ENCODE data around the gene CDC5L.
"Not testable (repeated sequence)": the region's sequence is repeated elsewhere in the genome, so short reads cannot be mapped to it uniquely, and the experiment has no call there.

Gene CDC5L

DNA sequence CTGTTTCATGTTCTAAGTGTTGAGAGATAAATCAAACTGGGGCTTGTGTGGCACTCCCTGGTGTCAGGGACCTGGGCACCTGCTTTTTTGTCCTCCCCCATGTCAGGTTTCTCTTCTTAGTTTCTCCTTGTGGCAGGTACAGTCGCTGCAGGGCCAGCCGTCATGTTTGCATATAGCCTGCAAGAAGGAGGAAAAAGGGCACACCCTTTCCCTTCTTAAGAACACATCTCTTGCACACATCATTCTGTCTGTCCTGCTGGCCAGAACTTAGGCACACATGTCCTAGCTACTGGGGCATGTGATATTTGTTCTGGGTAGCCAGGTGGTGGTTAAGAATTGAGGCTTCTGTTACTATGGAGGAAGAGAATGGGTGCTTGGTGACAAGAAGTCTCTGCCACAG is 27.9 kb downstream of the CDC5L start:
- DNase-seq (ENCODE audit: low spot score) = no peak

- DNase-seq (ENCODE audit: low spot score) = peak; percentile 46
These were observed 28.5 kb downstream of the CDC5L start for GRCh38 chr6:44415873-44416502.

- no peak for DNase-seq (ENCODE audit: low spot score)
These were observed 35.0 kb downstream of the CDC5L start for GRCh38 chr6:44422531-44422930.

DNA sequence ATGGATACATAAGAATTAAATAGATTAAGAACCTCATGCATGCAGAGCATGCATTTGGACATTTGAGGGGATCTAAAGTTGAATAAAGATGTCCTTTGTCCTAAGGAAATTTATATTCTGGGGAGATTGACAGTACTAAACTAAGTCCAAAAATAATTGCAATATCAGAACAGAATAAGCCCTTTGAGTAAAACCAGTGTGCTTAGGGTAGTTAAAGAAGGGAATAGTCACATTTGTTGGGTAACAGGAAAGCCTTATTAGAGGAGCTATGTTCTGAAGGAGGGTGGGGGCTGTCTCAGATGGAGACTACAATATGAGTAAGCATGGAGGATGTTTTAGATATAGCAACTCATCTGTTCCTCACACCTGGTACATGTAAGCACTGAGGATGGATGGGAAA is 35.8 kb downstream of the CDC5L start:
- DNase-seq (ENCODE audit: low spot score) = no peak

- DNase-seq (ENCODE audit: low spot score) = no peak
These were observed 38.4 kb downstream of the CDC5L start for GRCh38 chr6:44425951-44426350.

- peak; percentile 65 for DNase-seq (ENCODE audit: low spot score)
These were observed 41.2 kb downstream of the CDC5L start for GRCh38 chr6:44428682-44429081.

GRCh38 chr6:44430326-44430725 is 42.8 kb downstream of the CDC5L start:
- DNase-seq (ENCODE audit: low spot score) = peak; percentile 23

GRCh38 chr6:44431118-44431725 is 43.7 kb downstream of the CDC5L start:
- peak; percentile 71 for DNase-seq (ENCODE audit: low spot score)

DNA sequence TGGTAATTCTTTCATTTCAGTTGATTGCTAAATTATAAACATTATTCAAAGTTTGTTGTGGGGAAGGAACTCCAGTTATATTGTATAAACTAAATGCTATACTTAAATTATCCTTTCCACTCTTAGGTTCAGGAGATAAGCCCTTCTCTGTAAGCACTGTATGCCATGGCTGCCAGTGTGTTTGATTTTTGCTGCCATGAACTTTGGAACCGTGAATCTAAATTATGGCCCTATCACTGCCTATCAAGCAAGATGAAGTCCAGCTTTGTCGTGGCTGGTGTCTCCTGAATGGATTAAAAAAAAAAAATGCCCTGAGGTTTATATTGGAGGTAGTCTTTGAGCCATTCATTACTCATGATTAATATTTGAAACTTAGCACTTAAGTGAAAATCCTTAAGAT is 44.7 kb downstream of the CDC5L start:
- no peak for DNase-seq (ENCODE audit: low spot score)

GRCh38 chr6:44432726-44433125 is 45.2 kb downstream of the CDC5L start:
- DNase-seq (ENCODE audit: low spot score) = no peak

- no peak for DNase-seq (ENCODE audit: low spot score)
These were observed 48.0 kb downstream of the CDC5L start for GRCh38 chr6:44435500-44435899.

GRCh38 chr6:44438827-44439226 is 51.3 kb downstream of the CDC5L start:
- no peak for DNase-seq (ENCODE audit: low spot score)

GRCh38 chr6:44439270-44440045 is 52.0 kb downstream of the CDC5L start:
- DNase-seq (ENCODE audit: low spot score) = peak; percentile 59

DNA sequence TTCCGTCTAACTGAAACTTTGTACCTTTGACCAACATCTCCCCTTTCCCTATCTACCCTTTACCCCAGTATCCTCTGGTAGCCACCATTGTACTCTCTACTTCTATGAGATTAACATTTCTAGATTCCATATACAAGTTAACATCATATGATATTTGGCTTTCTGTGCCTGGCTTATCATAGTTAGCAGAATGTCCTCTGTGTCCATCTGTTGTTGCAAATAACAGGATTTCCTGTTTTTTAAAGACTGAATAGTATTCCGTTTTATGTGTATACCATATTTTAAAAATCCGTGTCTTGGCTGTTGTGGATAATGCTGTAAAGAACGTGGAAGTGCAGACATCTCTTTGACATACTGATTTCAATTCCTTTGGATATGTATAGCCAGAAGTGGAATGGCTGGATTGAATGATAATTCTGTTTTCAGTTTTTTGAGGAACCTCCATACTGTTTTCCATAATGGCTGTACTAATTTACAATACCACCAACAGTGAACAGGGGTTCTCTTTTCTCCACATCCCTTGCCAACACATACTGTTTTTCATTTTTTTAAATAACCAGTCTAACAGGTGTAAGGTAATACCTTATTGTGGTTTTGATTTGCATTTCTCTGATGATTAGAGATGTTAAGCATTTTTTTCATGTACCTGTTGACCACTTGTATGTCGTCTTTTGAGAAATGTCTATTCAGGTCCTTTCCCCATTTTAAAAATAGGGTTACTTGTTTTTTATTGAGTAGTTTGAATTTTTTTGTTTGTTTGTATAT is 53.8 kb downstream of the CDC5L start:
- DNase-seq (ENCODE audit: low spot score) = no peak

- no peak for DNase-seq (ENCODE audit: low spot score)
These were observed 54.7 kb downstream of the CDC5L start for GRCh38 chr6:44442236-44442635.

- no peak for DNase-seq (ENCODE audit: low spot score)
These were observed 55.4 kb downstream of the CDC5L start for GRCh38 chr6:44442833-44443444.

DNA sequence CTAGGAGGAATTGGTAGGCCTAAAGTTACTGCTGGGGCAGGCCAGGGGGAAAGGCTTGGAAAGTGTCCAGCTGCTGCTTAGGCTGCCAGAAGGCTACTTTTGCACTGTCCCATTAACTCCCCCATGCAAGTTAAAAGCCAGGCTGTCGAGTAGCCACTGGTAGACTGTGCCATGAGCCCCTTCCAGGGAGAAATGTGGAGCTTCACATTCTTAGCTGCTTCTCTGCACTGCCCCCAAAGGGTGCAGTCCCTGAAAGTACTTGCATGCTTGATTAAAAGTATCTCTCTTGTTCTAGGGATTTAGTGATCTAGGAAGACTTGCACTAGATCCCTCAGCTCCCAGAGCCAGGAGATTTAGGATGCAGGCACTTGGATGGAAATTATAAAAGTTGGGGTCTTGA is 57.3 kb downstream of the CDC5L start:
- DNase-seq (ENCODE audit: low spot score) = no peak

DNA sequence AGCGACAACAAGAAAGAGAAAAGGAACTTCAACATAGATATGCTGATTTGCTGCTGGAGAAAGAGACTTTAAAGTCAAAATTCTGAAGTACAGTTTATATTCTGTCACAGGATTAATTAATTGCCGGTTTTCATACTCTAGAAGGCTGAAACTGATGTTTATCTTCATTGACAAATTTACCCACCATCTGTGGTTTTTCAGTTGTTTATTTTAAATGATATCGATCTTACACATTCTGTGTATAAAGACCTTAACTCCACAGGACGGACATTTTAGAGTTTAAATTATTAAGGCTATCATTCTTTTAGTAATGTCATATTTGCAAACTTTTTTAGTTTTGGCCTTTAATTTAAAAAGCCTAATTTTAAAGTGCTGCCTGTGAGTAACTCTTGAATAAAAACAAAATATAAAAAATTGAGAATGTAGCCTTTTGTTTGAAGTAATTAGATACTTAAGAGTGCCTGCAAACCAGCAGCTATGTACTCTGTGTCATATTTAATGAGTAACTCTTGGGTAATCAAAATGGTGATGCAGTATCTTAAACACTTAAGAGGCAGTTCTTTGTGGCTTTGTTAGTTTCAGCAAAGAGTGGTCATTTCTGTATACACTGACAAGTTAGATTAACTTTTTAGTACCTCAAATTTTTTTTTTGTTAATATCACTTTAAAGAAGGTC is 59.3 kb downstream of the CDC5L start:
- peak; percentile 58 for DNase-seq (ENCODE audit: low spot score)

GRCh38 chr6:44449181-44449580 is 61.7 kb downstream of the CDC5L start:
- not testable (repeated sequence) for DNase-seq (ENCODE audit: low spot score)

GRCh38 chr6:44451803-44452695 is 64.5 kb downstream of the CDC5L start:
- DNase-seq (ENCODE audit: low spot score) = no peak

DNA sequence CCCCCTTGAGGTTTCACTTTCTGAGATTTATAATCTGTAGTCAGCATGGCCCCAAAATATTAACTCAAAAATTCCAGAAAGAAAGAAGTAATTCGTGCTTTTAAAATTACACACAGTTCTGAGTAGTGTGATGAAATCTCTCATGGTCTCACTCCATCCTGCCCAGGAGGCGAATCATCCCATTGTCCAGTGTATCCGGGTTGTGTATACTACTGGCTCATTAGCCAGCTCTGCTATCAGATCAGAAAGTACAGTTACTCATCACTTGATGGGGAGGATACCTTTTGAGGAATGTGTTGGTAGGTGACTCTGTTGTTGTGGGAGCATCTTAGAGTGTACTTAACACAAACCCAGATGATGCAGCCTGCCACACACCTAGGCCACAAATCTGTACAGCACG is 65.2 kb downstream of the CDC5L start:
- peak; percentile 67 for DNase-seq (ENCODE audit: low spot score)
